H9 (cell line): ENCODE data around the gene C20orf144. TPM values are rescaled to one million over a fixed set of nuclear protein-coding genes. Genes with fewer than 3 reads are reported as not detected.

Source experiments
- DNase-seq: peaks from one replicate; pipeline ENCODE4 v3.0.0-alpha.2; 2017
- H2AFZ ChIP-seq: one replicate; pipeline ENCODE4 v1.6.1; 2013; ENCODE audit warnings: mild to moderate bottlenecking, low read length, control low read depth, moderate library complexity
- H2AK5ac ChIP-seq: 2 replicates; pipeline ENCODE4 v1.6.1; 2013; ENCODE audit warnings: low read length, control low read depth, mixed read lengths; ENCODE audit not compliant: insufficient read length
- H2BK120ac ChIP-seq: one replicate; pipeline ENCODE4 v1.6.1; 2013; ENCODE audit warnings: low read depth, mild to moderate bottlenecking, low read length, control low read depth, inconsistent platforms; ENCODE audit not compliant: poor library complexity, severe bottlenecking
- H2BK12ac ChIP-seq: 2 replicates; pipeline ENCODE4 v1.6.1; 2013; ENCODE audit warnings: low read length, control low read depth, mixed read lengths, low read depth; ENCODE audit not compliant: insufficient read length
- H2BK15ac ChIP-seq: 2 replicates; pipeline ENCODE4 v1.6.1; 2013; ENCODE audit warnings: low read depth, low read length, control low read depth
- H2BK20ac ChIP-seq: one replicate; pipeline ENCODE4 v1.6.1; 2013; ENCODE audit warnings: low read depth, mild to moderate bottlenecking, low read length, control low read depth, inconsistent platforms; ENCODE audit not compliant: poor library complexity, severe bottlenecking
- H2BK5ac ChIP-seq: 2 replicates; pipeline ENCODE4 v1.6.1; 2013; ENCODE audit warnings: low read length, control low read depth, mixed read lengths; ENCODE audit not compliant: insufficient read length
- H3K14ac ChIP-seq: 2 replicates; pipeline ENCODE4 v1.6.1; 2013; ENCODE audit warnings: low read length, control low read depth; ENCODE audit not compliant: insufficient read depth
- H3K18ac ChIP-seq: 2 replicates; pipeline ENCODE4 v1.6.1; 2013; ENCODE audit warnings: low read depth, mild to moderate bottlenecking, mixed read lengths, low read length, control low read depth; ENCODE audit not compliant: insufficient read length
- H3K23ac ChIP-seq: 2 replicates; pipeline ENCODE4 v1.6.1; 2013; ENCODE audit warnings: low read length, control low read depth, mixed read lengths, low read depth; ENCODE audit not compliant: insufficient read length
- H3K23me2 ChIP-seq: 2 replicates; pipeline ENCODE4 v1.6.1; 2013; ENCODE audit warnings: low read depth, mild to moderate bottlenecking, mixed read lengths, low read length, control low read depth; ENCODE audit not compliant: insufficient read length, poor library complexity, severe bottlenecking
- H3K27ac ChIP-seq: 2 replicates; pipeline ENCODE4 v1.5.1; 2013; ENCODE audit warnings: low read length, control low read depth, mixed read lengths, low read depth; ENCODE audit not compliant: insufficient read length
- H3K27me3 ChIP-seq: 2 replicates; pipeline ENCODE4 v1.6.1; 2013; ENCODE audit warnings: low read length, control low read depth, inconsistent platforms; ENCODE audit not compliant: insufficient read depth
- H3K4ac ChIP-seq: 2 replicates; pipeline ENCODE4 v1.6.1; 2013; ENCODE audit warnings: low read depth, mild to moderate bottlenecking, control low read depth, inconsistent platforms, low read length, moderate library complexity
- H3K4me1 ChIP-seq: 2 replicates; pipeline ENCODE4 v1.6.1; 2013; ENCODE audit warnings: low read length, control low read depth, inconsistent platforms; ENCODE audit not compliant: insufficient read depth
- H3K4me2 ChIP-seq: 2 replicates; pipeline ENCODE4 v1.6.1; 2013; ENCODE audit warnings: low read length, control low read depth, mixed read lengths; ENCODE audit not compliant: insufficient read length, insufficient read depth
- H3K56ac ChIP-seq: 2 replicates; pipeline ENCODE4 v1.6.1; 2013; ENCODE audit warnings: low read depth, mild to moderate bottlenecking, mixed read lengths, low read length, control low read depth; ENCODE audit not compliant: insufficient read length
- H3K79me1 ChIP-seq: 2 replicates; pipeline ENCODE4 v1.6.1; 2013; ENCODE audit warnings: low read depth, mild to moderate bottlenecking, moderate library complexity, low read length, control low read depth, inconsistent platforms; ENCODE audit not compliant: insufficient read depth, poor library complexity, severe bottlenecking
- H3K79me2 ChIP-seq: 2 replicates; pipeline ENCODE4 v1.6.1; 2013; ENCODE audit warnings: low read length, control low read depth, inconsistent platforms; ENCODE audit not compliant: insufficient read depth
- H3K9ac ChIP-seq: 2 replicates; pipeline ENCODE4 v1.6.1; 2013; ENCODE audit warnings: low read length, control low read depth, mixed read lengths; ENCODE audit not compliant: insufficient read length; ENCODE audit errors: extremely low read depth
- H3K9me3 ChIP-seq: one replicate; pipeline ENCODE4 v1.6.1; 2013; ENCODE audit warnings: low read depth, low read length, inconsistent platforms; ENCODE audit not compliant: control insufficient read depth
- H3T11ph ChIP-seq: one replicate; pipeline ENCODE4 v1.6.1; 2013; ENCODE audit warnings: mild to moderate bottlenecking, low read length, control low read depth, inconsistent platforms
- H4K20me1 ChIP-seq: one replicate; pipeline ENCODE4 v1.6.1; 2013; ENCODE audit not compliant: control insufficient read depth, insufficient read length, insufficient read depth
- H4K5ac ChIP-seq: 2 replicates; pipeline ENCODE4 v1.6.1; 2013; ENCODE audit warnings: low read depth, mild to moderate bottlenecking, mixed read lengths, low read length, control low read depth; ENCODE audit not compliant: insufficient read length
- H4K8ac ChIP-seq: replicated peaks from 2 replicates; pipeline ENCODE4 v1.6.1; 2013; ENCODE audit warnings: low read length, control low read depth, mixed read lengths, low read depth; ENCODE audit not compliant: insufficient read length
- H4K91ac ChIP-seq: 2 replicates; pipeline ENCODE4 v1.6.1; 2013; ENCODE audit warnings: low read depth, mild to moderate bottlenecking, moderate library complexity, mixed read lengths, low read length, control low read depth; ENCODE audit not compliant: insufficient read length
- H3K27ac Mint-ChIP-seq, 3 experiments: 2 replicates in 2 of 3; 3 replicates in 1 of 3; pipeline ENCODE4 v1.8.0; 2020 to 2021; ENCODE audit warnings: mixed read lengths in 3 of 3, mild to moderate bottlenecking in 1 of 3, moderate library complexity in 1 of 3
- H3K27me3 Mint-ChIP-seq: 2 replicates; pipeline ENCODE4 v1.8.0; 2021; ENCODE audit warnings: low read depth, mild to moderate bottlenecking, moderate library complexity, mixed read lengths
- H3K36me3 Mint-ChIP-seq, 3 experiments: 2 replicates in 2 of 3; 3 replicates in 1 of 3; pipeline ENCODE4 v1.8.0; 2020 to 2021; ENCODE audit warnings: low read depth in 3 of 3, mixed read lengths in 3 of 3; ENCODE audit not compliant: insufficient read depth in 1 of 3
- H3K4me1 Mint-ChIP-seq, 2 experiments: 2 replicates each; pipeline ENCODE4 v1.8.0; 2020; ENCODE audit warnings: mixed read lengths in 2 of 2
- H3K4me3 Mint-ChIP-seq, 2 experiments: 2 replicates in 1 of 2; 3 replicates in 1 of 2; pipeline ENCODE4 v1.8.0; 2020 to 2021; ENCODE audit warnings: mild to moderate bottlenecking in 2 of 2, mixed read lengths in 2 of 2, moderate library complexity in 1 of 2
- H3K9me3 Mint-ChIP-seq, 2 experiments: 2 replicates in 1 of 2; 3 replicates in 1 of 2; pipeline ENCODE4 v1.8.0; 2020; ENCODE audit warnings: mild to moderate bottlenecking in 2 of 2, mixed read lengths in 2 of 2, moderate library complexity in 1 of 2
- CTCF ChIP-seq: fragments of 200-600 bp; sonication (generic); conservative IDR thresholded peaks from 3 replicates; pipeline ENCODE4 v1.8.0; 2021; ENCODE audit warnings: antibody characterized with exemption, mild to moderate bottlenecking
- WGBS: extraction: QIAGEN DNeasy Blood & Tissue Kit; methylation state at CpG from one replicate; pipeline ENCODE4 v1.1.7; 2013; ENCODE audit warnings: missing lambda C conversion rate, low lambda C conversion rate, mixed read lengths; ENCODE audit not compliant: insufficient read length; ENCODE audit errors: extremely low coverage; 5-methylcytosine and 5-hydroxymethylcytosine counted together
- total RNA-seq: library from RNA; stranded (reverse); gene quantifications from 2 replicates; pipeline ENCODE4 v1.2.1, GENCODE V29; 2021

Gene C20orf144
- total RNA-seq, 1 experiment from 2014 or later = 0.26 TPM

GRCh38 chr20:33667676-33668465 lies 5.7 kb downstream of the C20orf144 start:
- no peak overlapping the region for H2BK20ac ChIP-seq
- no peak overlapping the region for H2BK12ac ChIP-seq
- no peaks in the 10 kb centered on the region for H4K20me1 ChIP-seq
- H4K91ac ChIP-seq = no peak overlapping the region
- no peak overlapping the region for H3K9ac ChIP-seq
- H3K9me3 ChIP-seq = no peaks in the 10 kb centered on the region
- no peak overlapping the region; the same call in 1 of the 2 replicates for H3K14ac ChIP-seq
- H4K8ac ChIP-seq = no peak overlapping the region
- no peak overlapping the region for H3K27ac Mint-ChIP-seq
- peak; percentile 89 for DNase-seq
- TF ChIP-seq CTCF = peak; percentile 95
- no peaks in the 10 kb centered on the region for H3K27me3 ChIP-seq
- WGBS = no CpG with 5 or more reads among the region's 47 CpGs
- H3K23ac ChIP-seq = no peak overlapping the region
- no peak overlapping the region for H2BK15ac ChIP-seq
- H3K23me2 ChIP-seq = peaks cover 19% of the 10 kb centered on the region
- H2BK5ac ChIP-seq = no peak overlapping the region
- H3K79me1 ChIP-seq = no peaks in the 10 kb centered on the region
- H3K79me2 ChIP-seq = no peaks in the 10 kb centered on the region
- H3K4me2 ChIP-seq = peak overlapping the region; percentile 36
- peaks cover 24 to 53% (median 39%) of the 10 kb centered on the region in 3 experiments for H3K36me3 Mint-ChIP-seq
- H3K4me1 Mint-ChIP-seq = peaks cover 34 to 35% of the 10 kb centered on the region in 2 experiments
- no peak overlapping the region for H3K27ac ChIP-seq
- no peak overlapping the region for H3K56ac ChIP-seq
- H2AFZ ChIP-seq = no peak overlapping the region
- no peak overlapping the region for H2AK5ac ChIP-seq
- no peak overlapping the region for H3K18ac ChIP-seq
- no peak overlapping the region for H3K4ac ChIP-seq
- peak overlapping the region; percentile 44 to 46; a peak in 3 of 5 replicates for H3K4me3 Mint-ChIP-seq
- no peak overlapping the region for H3T11ph ChIP-seq
- H4K5ac ChIP-seq = no peak overlapping the region
- H3K4me1 ChIP-seq = no peaks in the 10 kb centered on the region; the same call in 1 of the 2 replicates
- H3K27me3 Mint-ChIP-seq = peaks cover 4% of the 10 kb centered on the region
- no peak overlapping the region for H2BK120ac ChIP-seq
- H3K9me3 Mint-ChIP-seq = no peaks in the 10 kb centered on the region; a peak in 1 of 5 replicates
